ENCODE measurements around the gene RBM20.

RBM20 gene

DNA sequence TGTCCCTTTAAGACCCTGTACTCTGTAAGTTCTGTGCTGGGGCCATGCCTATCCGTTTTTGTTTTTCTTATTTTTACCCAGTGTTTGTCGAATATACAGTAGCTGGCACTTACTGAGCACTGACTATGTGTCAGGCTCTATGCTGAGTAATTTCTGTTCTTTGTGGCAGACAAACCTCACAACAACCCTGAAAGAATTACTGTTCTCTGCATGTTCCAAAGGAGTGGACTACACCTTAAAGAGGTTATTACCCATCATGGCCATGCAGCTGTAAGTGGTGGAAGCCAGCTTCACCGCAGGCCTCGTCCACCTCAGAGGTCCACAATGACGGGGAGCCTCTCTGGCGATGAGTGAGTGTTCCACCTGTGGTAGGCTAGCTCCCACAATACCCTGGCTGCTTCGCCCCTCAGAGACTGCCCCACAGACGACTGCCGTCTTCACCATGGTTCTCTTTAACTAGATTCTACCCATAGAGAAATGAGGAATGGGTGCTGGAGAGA is 30.1 kb upstream of the RBM20 start:
- Histone ChIP-seq H2BK15ac (replicated peaks; ENCODE audit: low read depth) (no peak overlapping the region), H4K5ac (ENCODE audit: low read length) (no peak overlapping the region), H2BK5ac (ENCODE audit: low read length) (no peak overlapping the region), H2BK120ac (ENCODE audit: low read depth, low read length) (no peak overlapping the region), H3K4me3 (ENCODE audit: low read length) (no peak overlapping the region), H2AK5ac (ENCODE audit: low read length) (no peak overlapping the region), H3K36me3 (ENCODE audit: control insufficient read depth, insufficient read depth, low read length) (no peaks in the 10 kb centered on the region), H4K8ac (ENCODE audit: low read depth, low read length) (no peak overlapping the region), H3K4me2 (ENCODE audit: low read length) (no peak overlapping the region), H3K79me2 (ENCODE audit: control insufficient read depth, insufficient read depth, low read length) (no peaks in the 10 kb centered on the region), H3K9ac (ENCODE audit: low read length) (no peak overlapping the region), H3K4me1 (ENCODE audit: control insufficient read depth, low read depth, low read length) (peaks cover 4% of the 10 kb centered on the region), H3K27me3 (ENCODE audit: insufficient read depth, low read length, poor library complexity) (no peaks in the 10 kb centered on the region), H3K18ac (ENCODE audit: low read length) (no peak overlapping the region), H3K4ac (ENCODE audit: low read depth, low read length) (no peak overlapping the region), H3K79me1 (ENCODE audit: low read length) (no peaks in the 10 kb centered on the region), H3K23ac (ENCODE audit: low read length) (no peak overlapping the region), H3K27ac (ENCODE audit: low read depth, low read length) (no peak overlapping the region), H3K56ac (ENCODE audit: low read length) (no peak overlapping the region)
- DNase-seq: no peak
- no CpG with 5 or more reads among the region's 9 CpGs for WGBS (ENCODE audit: extremely low coverage, insufficient coverage, low lambda C conversion rate)

DNA sequence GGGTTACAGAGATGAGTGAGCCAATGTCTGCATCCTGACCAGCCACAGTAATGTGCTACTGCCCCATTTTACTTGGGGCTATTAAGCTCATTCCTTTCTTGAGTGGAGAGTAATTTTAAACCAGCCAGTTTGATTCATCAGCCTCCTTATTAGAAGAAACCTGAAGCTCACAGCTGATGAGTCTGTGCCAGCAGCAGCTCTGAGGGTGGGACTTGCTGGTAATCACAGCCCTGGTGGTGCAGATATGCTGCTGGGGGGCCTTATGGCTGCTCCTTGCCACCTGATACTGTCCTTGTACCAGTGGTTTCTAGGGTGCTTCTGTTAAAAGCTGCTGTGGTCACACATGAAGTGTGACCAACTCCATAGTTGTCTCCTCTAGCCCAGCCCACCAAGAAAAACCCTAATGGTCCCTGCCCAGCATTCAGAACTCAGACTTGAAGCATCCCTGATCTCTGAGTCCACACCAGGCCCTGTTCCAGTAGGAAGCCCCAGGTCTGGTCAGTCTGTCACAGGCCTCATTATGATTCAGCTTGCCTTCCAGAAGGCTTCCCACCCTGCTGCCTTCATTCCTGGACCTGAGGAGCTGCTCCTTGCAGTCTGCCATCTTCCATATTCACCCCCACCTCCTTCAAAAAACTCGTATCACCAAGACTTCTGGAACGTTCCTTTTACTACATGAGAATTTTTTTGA is 28.9 kb upstream of the RBM20 start:
- no peak overlapping the region for H3K4me3 ChIP-seq (ENCODE audit: low read length)
- WGBS (ENCODE audit: extremely low coverage, insufficient coverage, low lambda C conversion rate): no CpG with 5 or more reads among the region's 2 CpGs

GRCh38 chr10:110616493-110617033 is 27.6 kb upstream of the RBM20 start:
- no peak overlapping the region for H2BK15ac ChIP-seq (replicated peaks; ENCODE audit: low read depth)
- no peaks in the 10 kb centered on the region for H3K79me1 ChIP-seq (ENCODE audit: low read length)
- no peak for DNase-seq
- no peak overlapping the region for H3K4ac ChIP-seq (ENCODE audit: low read depth, low read length)
- no peak overlapping the region for H3K23ac ChIP-seq (ENCODE audit: low read length)
- no peaks in the 10 kb centered on the region for H3K27me3 ChIP-seq (ENCODE audit: insufficient read depth, low read length, poor library complexity)
- no peak overlapping the region for H2AK5ac ChIP-seq (ENCODE audit: low read length)
- H3K4me1 ChIP-seq (ENCODE audit: control insufficient read depth, low read depth, low read length): no peaks in the 10 kb centered on the region
- no peak overlapping the region for H2BK120ac ChIP-seq (ENCODE audit: low read depth, low read length)
- no peak overlapping the region for H3K27ac ChIP-seq (ENCODE audit: low read depth, low read length)
- no peaks in the 10 kb centered on the region for H3K36me3 ChIP-seq (ENCODE audit: control insufficient read depth, insufficient read depth, low read length)
- H3K4me2 ChIP-seq (ENCODE audit: low read length): no peak overlapping the region
- H3K79me2 ChIP-seq (ENCODE audit: control insufficient read depth, insufficient read depth, low read length): no peaks in the 10 kb centered on the region
- H3K9ac ChIP-seq (ENCODE audit: low read length): no peak overlapping the region
- H2BK5ac ChIP-seq (ENCODE audit: low read length): no peak overlapping the region
- H3K18ac ChIP-seq (ENCODE audit: low read length): no peak overlapping the region
- WGBS (ENCODE audit: extremely low coverage, insufficient coverage, low lambda C conversion rate): no CpG with 5 or more reads among the region's 5 CpGs
- no peak overlapping the region for H4K8ac ChIP-seq (ENCODE audit: low read depth, low read length)
- H4K5ac ChIP-seq (ENCODE audit: low read length): no peak overlapping the region
- H3K4me3 ChIP-seq (ENCODE audit: low read length): no peak overlapping the region
- no peak overlapping the region for H3K56ac ChIP-seq (ENCODE audit: low read length)

More for the DNA sequence above, 28.9 kb upstream of the RBM20 start:
- no peak overlapping the region for H3K23ac ChIP-seq (ENCODE audit: low read length)
- no peak overlapping the region for H2AK5ac ChIP-seq (ENCODE audit: low read length)
- H3K56ac ChIP-seq (ENCODE audit: low read length): no peak overlapping the region
- H2BK15ac ChIP-seq (replicated peaks; ENCODE audit: low read depth): no peak overlapping the region
- H2BK120ac ChIP-seq (ENCODE audit: low read depth, low read length): no peak overlapping the region
- H4K5ac ChIP-seq (ENCODE audit: low read length): no peak overlapping the region
- H3K79me2 ChIP-seq (ENCODE audit: control insufficient read depth, insufficient read depth, low read length): no peaks in the 10 kb centered on the region
- no peaks in the 10 kb centered on the region for H3K27me3 ChIP-seq (ENCODE audit: insufficient read depth, low read length, poor library complexity)
- H3K9ac ChIP-seq (ENCODE audit: low read length): no peak overlapping the region
- no peak for DNase-seq
- H3K79me1 ChIP-seq (ENCODE audit: low read length): no peaks in the 10 kb centered on the region
- no peak overlapping the region for H3K27ac ChIP-seq (ENCODE audit: low read depth, low read length)
- peaks cover 4% of the 10 kb centered on the region for H3K4me1 ChIP-seq (ENCODE audit: control insufficient read depth, low read depth, low read length)
- no peak overlapping the region for H3K4me2 ChIP-seq (ENCODE audit: low read length)
- no peak overlapping the region for H2BK5ac ChIP-seq (ENCODE audit: low read length)
- H4K8ac ChIP-seq (ENCODE audit: low read depth, low read length): no peak overlapping the region
- no peaks in the 10 kb centered on the region for H3K36me3 ChIP-seq (ENCODE audit: control insufficient read depth, insufficient read depth, low read length)
- no peak overlapping the region for H3K18ac ChIP-seq (ENCODE audit: low read length)
- H3K4ac ChIP-seq (ENCODE audit: low read depth, low read length): no peak overlapping the region

DNA sequence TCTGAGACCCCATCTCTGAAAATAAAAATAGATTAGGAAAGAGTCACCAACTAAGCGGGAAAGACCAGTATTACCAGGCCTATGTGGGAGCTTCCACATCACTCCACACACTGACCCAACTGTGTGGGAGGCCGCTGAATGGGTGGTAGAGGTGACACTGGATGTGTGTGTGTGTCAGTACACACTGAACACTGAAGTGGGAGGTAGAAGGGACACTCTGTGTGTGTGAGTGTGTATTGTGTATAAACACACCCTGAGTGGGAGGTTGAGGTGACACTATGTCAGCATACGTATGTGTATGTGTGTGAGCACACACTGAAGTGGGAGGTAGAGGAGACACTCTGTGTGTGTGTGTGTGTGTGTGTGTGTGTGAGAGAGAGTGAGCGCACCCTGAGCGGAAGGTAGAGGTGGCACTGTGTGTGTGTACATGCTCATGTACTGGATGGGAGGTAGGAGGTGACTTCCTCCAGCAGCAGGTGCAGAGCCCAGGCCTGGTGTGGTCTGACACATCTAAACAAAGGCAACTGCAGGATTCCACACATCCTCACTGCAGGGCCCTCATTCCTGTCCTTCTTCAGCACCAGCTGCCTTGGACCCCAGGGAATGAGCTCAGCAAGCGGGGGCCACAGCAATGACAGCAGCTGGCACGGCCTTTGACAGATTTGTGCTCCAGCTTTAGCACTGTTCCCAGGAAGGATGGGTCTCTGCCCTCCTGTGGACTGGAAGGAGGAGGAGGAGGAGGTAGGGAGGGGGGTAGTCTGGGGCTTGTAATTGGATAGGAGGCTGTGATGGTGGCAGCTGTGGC is 26.5 kb upstream of the RBM20 start:
- no peak overlapping the region for H2AK5ac ChIP-seq (ENCODE audit: low read length)
- no peaks in the 10 kb centered on the region for H3K27me3 ChIP-seq (ENCODE audit: insufficient read depth, low read length, poor library complexity)
- H2BK5ac ChIP-seq (ENCODE audit: low read length): no peak overlapping the region
- no CpG with 5 or more reads among the region's 7 CpGs for WGBS (ENCODE audit: extremely low coverage, insufficient coverage, low lambda C conversion rate)
- no peak overlapping the region for H3K9ac ChIP-seq (ENCODE audit: low read length)
- H3K27ac ChIP-seq (ENCODE audit: low read depth, low read length): no peak overlapping the region
- no peak overlapping the region for H2BK120ac ChIP-seq (ENCODE audit: low read depth, low read length)
- no peak for DNase-seq
- no peak overlapping the region for H4K8ac ChIP-seq (ENCODE audit: low read depth, low read length)
- H3K56ac ChIP-seq (ENCODE audit: low read length): no peak overlapping the region
- H3K4ac ChIP-seq (ENCODE audit: low read depth, low read length): no peak overlapping the region
- no peak overlapping the region for H3K4me2 ChIP-seq (ENCODE audit: low read length)
- no peaks in the 10 kb centered on the region for H3K4me1 ChIP-seq (ENCODE audit: control insufficient read depth, low read depth, low read length)
- H3K23ac ChIP-seq (ENCODE audit: low read length): no peak overlapping the region
- no peak overlapping the region for H2BK15ac ChIP-seq (replicated peaks; ENCODE audit: low read depth)
- H3K4me3 ChIP-seq (ENCODE audit: low read length): no peak overlapping the region
- no peaks in the 10 kb centered on the region for H3K79me1 ChIP-seq (ENCODE audit: low read length)
- no peak overlapping the region for H3K18ac ChIP-seq (ENCODE audit: low read length)
- no peak overlapping the region for H4K5ac ChIP-seq (ENCODE audit: low read length)
- no peaks in the 10 kb centered on the region for H3K79me2 ChIP-seq (ENCODE audit: control insufficient read depth, insufficient read depth, low read length)
- H3K36me3 ChIP-seq (ENCODE audit: control insufficient read depth, insufficient read depth, low read length): no peaks in the 10 kb centered on the region

DNA sequence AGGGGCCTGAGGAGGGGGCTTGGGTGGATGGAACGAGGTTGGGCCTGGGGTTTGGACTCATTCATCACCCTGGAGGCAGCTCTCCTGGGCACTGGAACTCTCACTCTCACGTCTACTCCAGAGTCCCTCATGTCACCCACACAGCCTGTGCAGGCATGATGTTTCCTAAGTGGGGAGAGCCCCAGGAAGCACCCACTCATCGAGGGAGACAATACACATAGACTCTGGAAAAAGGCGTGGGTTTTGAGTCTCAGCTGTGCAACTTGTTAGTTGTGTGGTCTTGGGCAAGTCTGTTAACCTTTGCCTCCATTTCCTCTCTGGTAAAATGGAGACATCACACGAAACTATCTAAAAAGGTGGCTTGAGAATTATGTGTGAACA is 25.9 kb upstream of the RBM20 start:
- H4K5ac ChIP-seq (ENCODE audit: low read length): no peak overlapping the region
- H3K4ac ChIP-seq (ENCODE audit: low read depth, low read length): no peak overlapping the region
- no peaks in the 10 kb centered on the region for H3K27me3 ChIP-seq (ENCODE audit: insufficient read depth, low read length, poor library complexity)
- no peak for DNase-seq
- no peak overlapping the region for H2BK15ac ChIP-seq (replicated peaks; ENCODE audit: low read depth)
- no peak overlapping the region for H4K8ac ChIP-seq (ENCODE audit: low read depth, low read length)
- no peak overlapping the region for H2AK5ac ChIP-seq (ENCODE audit: low read length)
- no peak overlapping the region for H2BK5ac ChIP-seq (ENCODE audit: low read length)
- H3K56ac ChIP-seq (ENCODE audit: low read length): no peak overlapping the region
- H3K79me2 ChIP-seq (ENCODE audit: control insufficient read depth, insufficient read depth, low read length): no peaks in the 10 kb centered on the region
- no peak overlapping the region for H3K4me2 ChIP-seq (ENCODE audit: low read length)
- no CpG with 5 or more reads among the region's 5 CpGs for WGBS (ENCODE audit: extremely low coverage, insufficient coverage, low lambda C conversion rate)
- no peak overlapping the region for H3K9ac ChIP-seq (ENCODE audit: low read length)
- no peak overlapping the region for H3K23ac ChIP-seq (ENCODE audit: low read length)
- H3K4me1 ChIP-seq (ENCODE audit: control insufficient read depth, low read depth, low read length): no peaks in the 10 kb centered on the region
- no peak overlapping the region for H3K18ac ChIP-seq (ENCODE audit: low read length)
- H3K27ac ChIP-seq (ENCODE audit: low read depth, low read length): no peak overlapping the region
- no peak overlapping the region for H2BK120ac ChIP-seq (ENCODE audit: low read depth, low read length)
- no peaks in the 10 kb centered on the region for H3K36me3 ChIP-seq (ENCODE audit: control insufficient read depth, insufficient read depth, low read length)
- H3K4me3 ChIP-seq (ENCODE audit: low read length): no peak overlapping the region
- no peaks in the 10 kb centered on the region for H3K79me1 ChIP-seq (ENCODE audit: low read length)
